CD4-positive, alpha-beta T cell (primary cell): ENCODE data around the gene FFAR2. TPM values are rescaled to one million over a fixed set of nuclear protein-coding genes. Genes with fewer than 3 reads are reported as not detected.

ENCODE experiments used
- ATAC-seq: fragments of 200-7000 bp; cut with Tn5 transposase; one replicate; pipeline ENCODE4 v1.10.0; 2022; ENCODE audit warnings: mild to moderate bottlenecking; ENCODE audit not compliant: poor library complexity
- CTCF ChIA-PET: fragments of 350-600 bp; sonication (Branson Sonifier 250); formaldehyde crosslinking; loops from one replicate; lab custom pipeline; 2021; ENCODE audit warnings: antibody characterized with exemption, inconsistent platforms; lab: Charles Lee
- POLR2A ChIA-PET: fragments of 350-600 bp; sonication (Branson Sonifier 250); formaldehyde crosslinking; loops from one replicate; lab custom pipeline; 2021; ENCODE audit warnings: antibody characterized with exemption, inconsistent platforms; lab: Charles Lee
- DNase-seq, 14 experiments: peaks; one replicate each; pipeline ENCODE4 v3.0.0-alpha.2; 2013 to 2020; ENCODE audit warnings: mixed read lengths in 2 of 14
- H3K27ac ChIP-seq, 2 donors: one replicate each; pipeline versions ENCODE4 v1.5.1 to v1.7.0; 2013; ENCODE audit warnings: low read length in 2 of 2, low read depth in 1 of 2, mild to moderate bottlenecking in 1 of 2
- H3K27me3 ChIP-seq, 2 experiments: 1 replicate in 1 of 2; 2 replicates in 1 of 2; pipeline versions ENCODE4 v1.6.1 to v1.7.0; 2013; ENCODE audit warnings: low read length in 2 of 2, control low read depth in 1 of 2, mild to moderate bottlenecking in 1 of 2, moderate library complexity in 1 of 2; ENCODE audit not compliant: insufficient read depth in 2 of 2, control insufficient read depth in 1 of 2
- H3K36me3 ChIP-seq: one replicate; pipeline ENCODE4 v1.6.1; 2013; ENCODE audit warnings: low read length, control low read depth; ENCODE audit not compliant: insufficient read depth
- H3K4me1 ChIP-seq: one replicate; pipeline ENCODE4 v1.6.1; 2013; ENCODE audit warnings: low read length, control low read depth; ENCODE audit not compliant: insufficient read depth
- H3K4me3 ChIP-seq: one replicate; pipeline ENCODE4 v1.5.1; 2013; ENCODE audit warnings: mild to moderate bottlenecking, low read length, moderate library complexity
- H3K9me3 ChIP-seq, 2 experiments: 1 replicate in 1 of 2; 2 replicates in 1 of 2; pipeline versions ENCODE4 v1.6.1 to v1.7.0; 2013; ENCODE audit warnings: low read length in 2 of 2, mild to moderate bottlenecking in 2 of 2, control low read depth in 1 of 2, moderate library complexity in 1 of 2; ENCODE audit not compliant: control insufficient read depth in 1 of 2, insufficient read depth in 1 of 2
- H3K27ac Mint-ChIP-seq: one replicate; pipeline ENCODE4 v1.8.0; 2020; ENCODE audit warnings: mixed read lengths
- H3K27me3 Mint-ChIP-seq: one replicate; pipeline ENCODE4 v1.8.0; 2021; ENCODE audit warnings: mixed read lengths
- H3K36me3 Mint-ChIP-seq: one replicate; pipeline ENCODE4 v1.8.0; 2021; ENCODE audit warnings: low read depth, mixed read lengths
- H3K4me1 Mint-ChIP-seq: one replicate; pipeline ENCODE4 v1.8.0; 2021; ENCODE audit warnings: low read depth, mixed read lengths
- H3K4me3 Mint-ChIP-seq: one replicate; pipeline ENCODE4 v1.8.0; 2020; ENCODE audit warnings: mild to moderate bottlenecking, mixed read lengths
- H3K9me3 Mint-ChIP-seq: one replicate; pipeline ENCODE4 v1.8.0; 2020; ENCODE audit warnings: mixed read lengths
- intact Hi-C, 2 experiments: fragments of 100-400 bp; cut with DNase I in 1 of 2; cut with micrococcal nuclease in 1 of 2; formaldehyde crosslinking; loops; one replicate each; pipeline versions ENCODE4 v1.15.1 to v1.9.0; 2023 to 2025; cut with DNase I, micrococcal nuclease
- total RNA-seq, 174 experiments: library from RNA in 2 of 174; stranded (reverse) in 2 of 174; gene quantifications; one replicate each; pipeline ENCODE4 v1.2.3 and lab custom pipeline; 2021 to 2026
- TF ChIP-seq, protein P1 (sequence below): fragments of 200-600 bp; IDR thresholded peaks from one replicate; pipeline ENCODE4 v1.8.0; 2022; ENCODE audit warnings: antibody characterized with exemption, mild to moderate bottlenecking

FFAR2 gene
- total RNA-seq, 2 experiments from 2014 or later = 0.41 TPM; not detected in 1

DNA sequence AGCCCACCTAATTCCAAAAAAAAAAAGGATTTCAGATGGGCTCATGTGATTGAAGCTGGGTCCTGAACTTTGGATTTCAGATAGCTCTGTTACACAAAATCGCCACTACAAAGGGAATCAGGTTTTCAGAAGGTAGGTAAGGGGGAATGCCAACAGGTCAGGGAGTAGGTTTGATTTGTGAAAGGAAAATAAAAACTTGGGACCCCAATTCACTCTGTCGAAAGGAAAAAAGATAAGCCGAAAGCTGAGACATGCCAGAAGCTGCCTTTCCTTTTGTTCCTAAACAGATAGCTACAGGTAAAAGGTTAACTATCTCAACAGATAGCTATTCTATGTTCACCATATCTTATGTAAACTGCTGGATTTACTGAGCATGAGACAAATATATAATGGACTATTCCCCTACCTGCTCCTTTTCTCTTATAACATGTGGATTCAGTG lies 38.2 kb downstream of the FFAR2 start:
- H3K27ac Mint-ChIP-seq = no peak overlapping the region
- Histone ChIP-seq H3K4me3 (no peak overlapping the region), H3K4me1 (no peaks in the 10 kb centered on the region), H3K27ac (no peak overlapping the region), H3K27me3 (peaks cover 0 to 2% of the 10 kb centered on the region in 2 experiments), H3K36me3 (no peaks in the 10 kb centered on the region), H3K9me3 (no peaks in the 10 kb centered on the region)
- ChIA-PET CTCF (interaction anchor here (1.5 to 1.6 kb wide), 2 partner anchors 9 to 24 kb away, joined by 4 to 8 read pairs; no protein-coding TSS in a partner anchor), POLR2A (no interaction called here)
- peaks cover 16% of the 10 kb centered on the region for H3K27me3 Mint-ChIP-seq
- no peaks in the 10 kb centered on the region for H3K9me3 Mint-ChIP-seq
- no peak overlapping the region for H3K4me3 Mint-ChIP-seq
- H3K36me3 Mint-ChIP-seq = no peaks in the 10 kb centered on the region
- intact Hi-C loops = no loop called here
- DNase-seq (no peak), ATAC-seq (no peak)
- H3K4me1 Mint-ChIP-seq = no peaks in the 10 kb centered on the region
- TF ChIP-seq, protein P1, sequence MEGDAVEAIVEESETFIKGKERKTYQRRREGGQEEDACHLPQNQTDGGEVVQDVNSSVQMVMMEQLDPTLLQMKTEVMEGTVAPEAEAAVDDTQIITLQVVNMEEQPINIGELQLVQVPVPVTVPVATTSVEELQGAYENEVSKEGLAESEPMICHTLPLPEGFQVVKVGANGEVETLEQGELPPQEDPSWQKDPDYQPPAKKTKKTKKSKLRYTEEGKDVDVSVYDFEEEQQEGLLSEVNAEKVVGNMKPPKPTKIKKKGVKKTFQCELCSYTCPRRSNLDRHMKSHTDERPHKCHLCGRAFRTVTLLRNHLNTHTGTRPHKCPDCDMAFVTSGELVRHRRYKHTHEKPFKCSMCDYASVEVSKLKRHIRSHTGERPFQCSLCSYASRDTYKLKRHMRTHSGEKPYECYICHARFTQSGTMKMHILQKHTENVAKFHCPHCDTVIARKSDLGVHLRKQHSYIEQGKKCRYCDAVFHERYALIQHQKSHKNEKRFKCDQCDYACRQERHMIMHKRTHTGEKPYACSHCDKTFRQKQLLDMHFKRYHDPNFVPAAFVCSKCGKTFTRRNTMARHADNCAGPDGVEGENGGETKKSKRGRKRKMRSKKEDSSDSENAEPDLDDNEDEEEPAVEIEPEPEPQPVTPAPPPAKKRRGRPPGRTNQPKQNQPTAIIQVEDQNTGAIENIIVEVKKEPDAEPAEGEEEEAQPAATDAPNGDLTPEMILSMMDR = no peak

DNA sequence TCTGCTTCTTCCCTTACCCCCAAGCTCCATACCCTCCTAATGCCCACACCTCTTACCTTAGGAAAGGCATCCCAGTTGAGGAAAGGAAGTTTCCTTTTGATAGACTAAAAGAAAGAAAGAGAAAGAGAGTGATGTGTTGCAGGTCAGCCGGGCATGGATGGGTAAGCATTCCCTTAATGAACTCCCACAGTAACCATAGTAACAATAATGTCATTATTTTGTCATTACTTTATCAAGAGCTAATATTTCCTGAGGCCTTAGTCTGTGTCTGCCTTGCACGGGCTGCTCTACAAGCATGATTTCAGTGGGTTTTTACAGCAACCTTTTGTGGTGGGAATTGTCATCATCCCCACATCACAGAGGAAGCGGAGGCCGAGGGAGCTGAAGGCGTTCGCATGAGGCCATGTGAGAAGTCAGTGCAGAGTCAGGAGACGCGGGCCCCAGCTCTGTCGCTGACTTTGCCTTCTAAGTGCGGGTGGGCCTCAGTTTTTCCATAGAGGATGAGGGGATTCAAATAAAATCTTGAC lies 39.7 kb downstream of the FFAR2 start:
- no peaks in the 10 kb centered on the region for H3K36me3 ChIP-seq
- ATAC-seq (no peak), DNase-seq (no peak)
- no peak overlapping the region for H3K27ac ChIP-seq
- no peaks in the 10 kb centered on the region for H3K4me1 ChIP-seq
- H3K9me3 ChIP-seq = no peaks in the 10 kb centered on the region
- H3K4me3 ChIP-seq = no peak overlapping the region
- no peak overlapping the region for H3K4me3 Mint-ChIP-seq
- TF ChIP-seq, protein P1 = no peak
- peaks cover 0 to 2% of the 10 kb centered on the region in 2 experiments for H3K27me3 ChIP-seq
- H3K4me1 Mint-ChIP-seq = no peaks in the 10 kb centered on the region
- ChIA-PET CTCF (no interaction called here), POLR2A (no interaction called here)
- no peak overlapping the region for H3K27ac Mint-ChIP-seq
- H3K9me3 Mint-ChIP-seq = no peaks in the 10 kb centered on the region
- H3K27me3 Mint-ChIP-seq = peaks cover 21% of the 10 kb centered on the region
- intact Hi-C loops = no loop called here
- H3K36me3 Mint-ChIP-seq = no peaks in the 10 kb centered on the region

DNA sequence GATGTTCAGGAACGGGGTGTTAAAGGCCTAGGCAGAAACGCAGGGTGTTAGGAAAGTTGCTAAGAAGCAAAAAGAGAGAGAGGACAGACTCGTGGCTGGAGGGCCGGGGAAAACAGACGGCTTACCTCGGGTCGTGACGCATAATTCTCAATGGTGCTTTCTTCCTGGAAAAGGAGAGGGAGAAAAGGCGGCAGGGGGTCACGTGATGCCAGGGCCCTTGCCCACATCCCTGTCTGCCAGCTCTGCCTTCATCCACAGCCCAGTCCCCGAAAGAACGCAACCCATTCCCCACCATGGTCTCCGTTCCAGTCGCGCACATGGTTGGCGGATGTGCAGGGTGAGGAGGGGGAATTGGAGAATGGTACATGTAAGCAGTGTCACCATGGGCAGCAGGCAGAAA lies 40.6 kb downstream of the FFAR2 start:
- TF ChIP-seq, protein P1 = no peak
- ChIA-PET CTCF (no interaction called here), POLR2A (no interaction called here)
- Histone ChIP-seq H3K36me3 (no peaks in the 10 kb centered on the region), H3K27ac (no peak overlapping the region), H3K4me3 (no peak overlapping the region), H3K9me3 (no peaks in the 10 kb centered on the region), H3K27me3 (peaks cover 0 to 2% of the 10 kb centered on the region in 2 experiments), H3K4me1 (no peaks in the 10 kb centered on the region)
- no peaks in the 10 kb centered on the region for H3K9me3 Mint-ChIP-seq
- H3K4me3 Mint-ChIP-seq = no peak overlapping the region
- intact Hi-C loops = no loop called here
- ATAC-seq (no peak), DNase-seq (no peak)
- no peaks in the 10 kb centered on the region for H3K4me1 Mint-ChIP-seq
- peaks cover 24% of the 10 kb centered on the region for H3K27me3 Mint-ChIP-seq
- no peak overlapping the region for H3K27ac Mint-ChIP-seq
- H3K36me3 Mint-ChIP-seq = no peaks in the 10 kb centered on the region
